ENCODE data around the gene TMEM127.

DNA sequence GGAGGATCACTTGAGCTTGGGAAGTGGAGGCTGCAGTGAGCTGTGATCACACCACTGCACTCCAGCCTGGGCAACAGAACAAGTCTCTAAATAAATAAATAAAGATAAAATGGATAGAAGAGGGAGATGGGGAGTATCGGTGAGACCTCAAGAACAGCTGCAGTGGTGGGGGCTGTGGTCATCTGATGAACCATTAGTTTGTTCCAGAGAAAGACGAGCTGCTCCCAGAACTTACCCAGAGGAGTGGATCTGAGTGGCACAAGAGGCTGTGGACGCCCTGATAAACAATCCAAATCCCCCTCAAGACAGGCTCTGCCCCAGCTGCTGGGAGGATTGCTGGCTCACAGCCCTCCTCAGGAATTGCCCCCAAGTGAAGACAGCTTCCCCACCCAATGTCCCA, 26.7 kb downstream of the TMEM127 start:
- TF ChIP-seq ZNF274 (IDR thresholded peaks at IDR 0.05; ENCODE audit: low read depth, low read length): no peak
- no peak for TF ChIP-seq YY1 (IDR thresholded peaks at IDR 0.05; ENCODE audit: insufficient read depth, insufficient read length)

Measured in NT2/D1 (cell line).